Gastrocnemius medialis (tissue), 4 donors: ENCODE measurements around the gene PEMT. TPM values are rescaled to one million over a fixed set of nuclear protein-coding genes. Genes with fewer than 3 reads are reported as not detected.
"Not testable (repeated sequence)": the region's sequence is repeated elsewhere in the genome, so short reads cannot be mapped to it uniquely, and the experiment has no call there.

ENCODE experiments used
- ATAC-seq, 2 donors: fragments of 150-250 bp; one replicate each; pipeline ENCODE4 v1.9.1; 2016
- DNase-seq, 2 donors: peaks; one replicate each; pipeline ENCODE4 v3.0.0-alpha.2; 2019
- H3K27ac ChIP-seq, 4 donors: fragments of 200-600 bp; sonication (generic); 1 replicate in 1 of 4; 2 replicates in 3 of 4; pipeline ENCODE4 v1.5.1; 2016 to 2018; ENCODE audit warnings: mild to moderate bottlenecking in 2 of 4, moderate library complexity in 1 of 4
- H3K27me3 ChIP-seq, 3 donors: fragments of 200-600 bp; sonication (generic) in 2 of 3; 1 replicate in 1 of 3; 2 replicates in 2 of 3; pipeline versions ENCODE4 v1.5.1 to v1.6.0; 2016 to 2019; ENCODE audit warnings: mild to moderate bottlenecking in 1 of 3, moderate library complexity in 1 of 3
- H3K36me3 ChIP-seq, 2 donors: fragments of 200-600 bp; sonication (generic) in 1 of 2; one replicate each; pipeline ENCODE4 v1.5.1; 2017 to 2018
- H3K4me1 ChIP-seq, 2 donors: fragments of 200-600 bp; sonication (generic) in 1 of 2; one replicate each; pipeline ENCODE4 v1.5.1; 2016 to 2017; ENCODE audit warnings: mild to moderate bottlenecking in 2 of 2
- H3K4me3 ChIP-seq, 4 donors: fragments of 200-600 bp; sonication (generic) in 3 of 4; 1 replicate in 1 of 4; 2 replicates in 3 of 4; pipeline ENCODE4 v1.5.1; 2016 to 2019; ENCODE audit warnings: mild to moderate bottlenecking in 2 of 4
- H3K9me3 ChIP-seq, 3 donors: fragments of 200-600 bp; sonication (generic) in 2 of 3; 1 replicate in 1 of 3; 2 replicates in 2 of 3; pipeline ENCODE4 v1.5.1; 2016 to 2019
- CTCF ChIP-seq, 5 experiments: fragments of 450-650 bp in 3 of 5; fragments of 200-600 bp in 2 of 5; sonication (generic) in 2 of 5; IDR thresholded peaks in 4 of 5; conservative IDR thresholded peaks in 1 of 5; 1 replicate in 4 of 5; 2 replicates in 1 of 5; pipeline ENCODE4 v1.5.1; 2016 to 2019; ENCODE audit warnings: antibody characterized with exemption in 5 of 5, mild to moderate bottlenecking in 3 of 5, moderate library complexity in 3 of 5
- POLR2A ChIP-seq, 2 donors: fragments of 450-650 bp; IDR thresholded peaks; one replicate each; pipeline ENCODE4 v1.6.1; 2017; ENCODE audit warnings: antibody characterized with exemption in 2 of 2, mild to moderate bottlenecking in 2 of 2, moderate library complexity in 2 of 2
- in situ Hi-C, 4 donors: fragments of 200-750 bp; cut with MboI; loops; one replicate each; pipeline versions ENCODE4 v1.15.0 to v1.8.0; 2017; ENCODE audit warnings: low sequenced_read_pairs in 4 of 4
- intact Hi-C: fragments of 100-400 bp; cut with DNase I; formaldehyde crosslinking; loops from one replicate; pipeline ENCODE4 v1.15.1; 2023; ENCODE audit warnings: low total_unique reads
- total RNA-seq, 4 donors: library from RNA; depleted of rRNA; stranded (reverse); fragments of >200 nt; gene quantifications; one replicate each; pipeline versions ENCODE4 v1.1.0 to v1.2.3, GENCODE V29; 2016

PEMT gene
- total RNA-seq, 4 donors from 2014 or later: 32.8 to 48.2 (median 34.2) TPM

- no peak for ATAC-seq
- H3K4me1 ChIP-seq: no peaks in the 10 kb centered on the region
- H3K9me3 ChIP-seq: no peaks in the 10 kb centered on the region
- in situ Hi-C loops: loop anchor here in 1 of 4 donors (25.0 kb wide), 1 partner anchor 648 kb away; no protein-coding TSS in a partner anchor
- DNase-seq: no peak
- no peak overlapping the region for H3K27ac ChIP-seq
- TF ChIP-seq CTCF (IDR thresholded peaks at IDR 0.05 in 4 of 5, conservative IDR thresholded peaks at IDR 0.05 in 1 of 5) (no peak), POLR2A (IDR thresholded peaks at IDR 0.05) (no peak)
- no peaks in the 10 kb centered on the region for H3K27me3 ChIP-seq
- no peaks in the 10 kb centered on the region for H3K36me3 ChIP-seq
- H3K4me3 ChIP-seq: no peak overlapping the region
- intact Hi-C loops: no loop called here
These were observed 43.6 kb upstream of the PEMT start for GRCh38 chr17:17635126-17635525.

- no peak for ATAC-seq
- no peak overlapping the region for H3K27ac ChIP-seq
- in situ Hi-C loops: loop anchor here in 1 of 4 donors (25.0 kb wide), 1 partner anchor 646 kb away; no protein-coding TSS in a partner anchor
- intact Hi-C loops: no loop called here
- no peaks in the 10 kb centered on the region for H3K4me1 ChIP-seq
- DNase-seq: no peak
- no peaks in the 10 kb centered on the region for H3K9me3 ChIP-seq
- H3K36me3 ChIP-seq: no peaks in the 10 kb centered on the region
- TF ChIP-seq CTCF (IDR thresholded peaks at IDR 0.05 in 4 of 5, conservative IDR thresholded peaks at IDR 0.05 in 1 of 5): no peak
- TF ChIP-seq POLR2A (IDR thresholded peaks at IDR 0.05): no peak
- no peaks in the 10 kb centered on the region for H3K27me3 ChIP-seq
- H3K4me3 ChIP-seq: no peak overlapping the region
These were observed 41.8 kb upstream of the PEMT start for GRCh38 chr17:17633310-17633709.

- H3K9me3 ChIP-seq, H3K27me3 ChIP-seq, H3K36me3 ChIP-seq, intact Hi-C loops, DNase-seq, H3K4me1 ChIP-seq, H3K4me3 ChIP-seq, ATAC-seq, H3K27ac ChIP-seq: not testable (repeated sequence)
- in situ Hi-C loops: loop anchor here in 1 of 4 donors (25.0 kb wide), 1 partner anchor 645 kb away; no protein-coding TSS in a partner anchor
These were observed 41.2 kb upstream of the PEMT start for GRCh38 chr17:17632690-17633089.

GRCh38 chr17:17628388-17629008 lies 37.0 kb upstream of the PEMT start:
- Histone ChIP-seq H3K4me3 (no peak overlapping the region), H3K27ac (no peak overlapping the region), H3K27me3 (no peaks in the 10 kb centered on the region), H3K9me3 (no peaks in the 10 kb centered on the region), H3K36me3 (no peaks in the 10 kb centered on the region), H3K4me1 (no peaks in the 10 kb centered on the region)
- intact Hi-C loops: no loop called here
- ATAC-seq: no peak
- DNase-seq: no peak
- in situ Hi-C loops: loop anchor here in 1 of 4 donors (25.0 kb wide), 1 partner anchor 641 kb away; no protein-coding TSS in a partner anchor
- TF ChIP-seq CTCF (IDR thresholded peaks at IDR 0.05 in 4 of 5, conservative IDR thresholded peaks at IDR 0.05 in 1 of 5): no peak
- no peak for TF ChIP-seq POLR2A (IDR thresholded peaks at IDR 0.05)

- no peaks in the 10 kb centered on the region for H3K9me3 ChIP-seq
- H3K27ac ChIP-seq: no peak overlapping the region
- H3K27me3 ChIP-seq: no peaks in the 10 kb centered on the region
- no peak for ATAC-seq
- no peak for DNase-seq
- intact Hi-C loops (no loop called here), in situ Hi-C loops (loop anchor here in 1 of 4 donors (25.0 kb wide), 1 partner anchor 640 kb away; no protein-coding TSS in a partner anchor)
- no peaks in the 10 kb centered on the region for H3K4me1 ChIP-seq
- TF ChIP-seq CTCF (IDR thresholded peaks at IDR 0.05 in 4 of 5, conservative IDR thresholded peaks at IDR 0.05 in 1 of 5) (no peak), POLR2A (IDR thresholded peaks at IDR 0.05) (no peak)
- no peaks in the 10 kb centered on the region for H3K36me3 ChIP-seq
- no peak overlapping the region for H3K4me3 ChIP-seq
These were observed 35.3 kb upstream of the PEMT start for GRCh38 chr17:17626840-17627239.
